GM18502 (cell line): ENCODE results near the gene ZFP82.

ENCODE experiments used
- ATAC-seq: cut with Tn5 transposase; IDR thresholded peaks from one replicate; pipeline ENCODE4 v1.9.1; 2021; ENCODE audit warnings: mild to moderate bottlenecking; ENCODE audit not compliant: unreplicated experiment, poor library complexity

The ZFP82 gene

GRCh38 chr19:36377541-36378178 is 40.8 kb downstream of the ZFP82 start:
- ATAC-seq = no peak

DNA sequence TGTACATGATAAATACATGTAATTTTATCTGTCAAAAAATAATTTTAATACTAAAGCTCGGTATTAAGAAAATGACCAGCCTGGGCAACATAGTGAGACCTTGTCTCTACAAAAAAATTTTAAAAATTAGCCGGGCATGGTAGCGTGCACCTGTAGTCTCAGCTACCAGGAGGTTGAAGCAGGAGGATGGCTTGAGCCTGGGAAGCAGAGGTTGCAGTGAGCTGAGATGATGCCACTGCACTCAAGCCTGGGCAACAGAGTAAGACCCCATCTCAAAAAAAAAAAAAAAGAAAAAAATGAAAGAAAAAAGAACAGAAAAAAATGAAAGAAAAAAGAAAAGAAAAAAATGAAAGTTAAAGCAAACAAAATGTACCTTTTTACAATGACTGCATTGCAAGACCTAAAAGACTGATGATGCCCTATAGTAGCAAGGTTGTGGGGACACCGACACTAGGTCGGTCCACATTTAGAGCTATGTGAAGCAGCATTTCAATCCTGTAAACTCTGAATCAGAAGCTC is 44.7 kb downstream of the ZFP82 start:
- ATAC-seq = no peak

DNA sequence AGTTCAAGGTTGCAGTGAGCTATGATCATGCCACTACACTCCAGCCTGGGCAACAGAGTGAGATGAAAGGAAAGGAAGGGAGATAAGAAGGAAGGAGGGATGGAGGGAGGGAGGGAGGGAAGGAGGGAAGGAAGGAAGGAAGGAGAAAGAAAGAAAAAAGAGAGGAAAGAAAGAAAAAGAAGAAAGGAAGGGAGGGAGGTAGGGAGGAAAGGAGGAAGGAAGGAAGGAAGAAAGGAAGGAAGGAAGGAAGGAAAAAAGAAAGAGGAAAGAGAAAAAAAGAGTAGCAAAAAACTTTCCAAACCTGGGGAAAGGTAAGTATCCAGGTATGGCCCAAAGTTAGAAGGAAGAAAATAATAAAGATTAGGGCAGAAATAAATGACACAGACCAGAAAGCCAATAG is 46.6 kb downstream of the ZFP82 start:
- ATAC-seq = no peak

GRCh38 chr19:36363845-36364244 is 54.6 kb downstream of the ZFP82 start:
- no peak for ATAC-seq
